ENCODE data around the gene RIPPLY1. TPM values are rescaled to one million over a fixed set of nuclear protein-coding genes. Genes with fewer than 3 reads are reported as not detected.

RIPPLY1 gene
- polyA plus RNA-seq, 1 of the 3 experiments (the other 2 are of a cell fraction), result 0.08 TPM

- POLR2A ChIA-PET, result no interaction called here
- WGBS (ENCODE audit: low lambda C conversion rate), result 41% methylated on average over 1 of the region's 1 CpG
- Histone ChIP-seq H3K4me3 (ENCODE audit: low read depth in 2 of 2, low read length in 1 of 2) (no peak overlapping the region), H3K9me3 (no peaks in the 10 kb centered on the region), H3K4me2 (no peak overlapping the region), H2AFZ (ENCODE audit: low read depth) (no peak overlapping the region), H3K79me2 (ENCODE audit: insufficient read depth) (no peaks in the 10 kb centered on the region), H3K36me3 (replicated peaks in 1 of 2; ENCODE audit: control insufficient read depth in 1 of 2, insufficient read depth in 2 of 2, low read length in 1 of 2) (no peaks in the 10 kb centered on the region), H3K27ac (ENCODE audit: low read depth in 2 of 2, low read length in 1 of 2) (no peak overlapping the region), H3F3A (replicated peaks; ENCODE audit: insufficient read depth) (no peaks in the 10 kb centered on the region), H4K20me1 (ENCODE audit: insufficient read depth) (no peaks in the 10 kb centered on the region), H3K4me1 (ENCODE audit: control insufficient read depth in 1 of 2, insufficient read depth in 2 of 2, low read depth in 1 of 2, low read length in 1 of 2) (no peaks in the 10 kb centered on the region), H3K9me2 (no peaks in the 10 kb centered on the region), H3K9ac (no peak overlapping the region), H3K27me3 (ENCODE audit: insufficient read depth) (peaks cover 3% of the 10 kb centered on the region; the same call in 1 of the 2 replicates)
- TF ChIP-seq RCOR1 (IDR thresholded peaks at IDR 0.05; ENCODE audit: low read length), result no peak
- no peak for TF ChIP-seq SIN3A (IDR thresholded peaks at IDR 0.05; ENCODE audit: borderline replicate concordance, low read depth, low read length)
- no peak for TF ChIP-seq CTCF (IDR thresholded peaks at IDR 0.05)
- no peak for TF ChIP-seq FOXM1 (IDR thresholded peaks at IDR 0.05; ENCODE audit: low read depth)
- TF ChIP-seq, protein P1, sequence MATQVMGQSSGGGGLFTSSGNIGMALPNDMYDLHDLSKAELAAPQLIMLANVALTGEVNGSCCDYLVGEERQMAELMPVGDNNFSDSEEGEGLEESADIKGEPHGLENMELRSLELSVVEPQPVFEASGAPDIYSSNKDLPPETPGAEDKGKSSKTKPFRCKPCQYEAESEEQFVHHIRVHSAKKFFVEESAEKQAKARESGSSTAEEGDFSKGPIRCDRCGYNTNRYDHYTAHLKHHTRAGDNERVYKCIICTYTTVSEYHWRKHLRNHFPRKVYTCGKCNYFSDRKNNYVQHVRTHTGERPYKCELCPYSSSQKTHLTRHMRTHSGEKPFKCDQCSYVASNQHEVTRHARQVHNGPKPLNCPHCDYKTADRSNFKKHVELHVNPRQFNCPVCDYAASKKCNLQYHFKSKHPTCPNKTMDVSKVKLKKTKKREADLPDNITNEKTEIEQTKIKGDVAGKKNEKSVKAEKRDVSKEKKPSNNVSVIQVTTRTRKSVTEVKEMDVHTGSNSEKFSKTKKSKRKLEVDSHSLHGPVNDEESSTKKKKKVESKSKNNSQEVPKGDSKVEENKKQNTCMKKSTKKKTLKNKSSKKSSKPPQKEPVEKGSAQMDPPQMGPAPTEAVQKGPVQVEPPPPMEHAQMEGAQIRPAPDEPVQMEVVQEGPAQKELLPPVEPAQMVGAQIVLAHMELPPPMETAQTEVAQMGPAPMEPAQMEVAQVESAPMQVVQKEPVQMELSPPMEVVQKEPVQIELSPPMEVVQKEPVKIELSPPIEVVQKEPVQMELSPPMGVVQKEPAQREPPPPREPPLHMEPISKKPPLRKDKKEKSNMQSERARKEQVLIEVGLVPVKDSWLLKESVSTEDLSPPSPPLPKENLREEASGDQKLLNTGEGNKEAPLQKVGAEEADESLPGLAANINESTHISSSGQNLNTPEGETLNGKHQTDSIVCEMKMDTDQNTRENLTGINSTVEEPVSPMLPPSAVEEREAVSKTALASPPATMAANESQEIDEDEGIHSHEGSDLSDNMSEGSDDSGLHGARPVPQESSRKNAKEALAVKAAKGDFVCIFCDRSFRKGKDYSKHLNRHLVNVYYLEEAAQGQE (IDR thresholded peaks at IDR 0.05; ENCODE audit: low read depth, low read length), result no peak
- no peak for TF ChIP-seq RFX5 (IDR thresholded peaks at IDR 0.05; ENCODE audit: low read length)
- no peak for TF ChIP-seq YY1 (IDR thresholded peaks at IDR 0.05; ENCODE audit: low read depth)
- TF ChIP-seq FOXJ3 (CRISPR knock-in tag; IDR thresholded peaks at IDR 0.05), result no peak
- TF ChIP-seq EZH2phosphoT487 (IDR thresholded peaks at IDR 0.05; ENCODE audit: borderline replicate concordance, low read depth), result no peak
- no peak for TF ChIP-seq FOSL2 (IDR thresholded peaks at IDR 0.05; ENCODE audit: borderline replicate concordance, low read depth)
- TF ChIP-seq ELF1 (IDR thresholded peaks at IDR 0.05), result no peak
- TF ChIP-seq EP300 (IDR thresholded peaks at IDR 0.05; ENCODE audit: borderline replicate concordance in 1 of 2, low read depth in 1 of 2, low read length in 1 of 2), result no peak
- TF ChIP-seq RAD21 (IDR thresholded peaks at IDR 0.05; ENCODE audit: low read length), result no peak
- TF ChIP-seq, protein P2, sequence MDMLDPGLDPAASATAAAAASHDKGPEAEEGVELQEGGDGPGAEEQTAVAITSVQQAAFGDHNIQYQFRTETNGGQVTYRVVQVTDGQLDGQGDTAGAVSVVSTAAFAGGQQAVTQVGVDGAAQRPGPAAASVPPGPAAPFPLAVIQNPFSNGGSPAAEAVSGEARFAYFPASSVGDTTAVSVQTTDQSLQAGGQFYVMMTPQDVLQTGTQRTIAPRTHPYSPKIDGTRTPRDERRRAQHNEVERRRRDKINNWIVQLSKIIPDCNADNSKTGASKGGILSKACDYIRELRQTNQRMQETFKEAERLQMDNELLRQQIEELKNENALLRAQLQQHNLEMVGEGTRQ (IDR thresholded peaks at IDR 0.05; ENCODE audit: borderline replicate concordance, low read depth, low read length), result no peak
- TF ChIP-seq, protein P3, sequence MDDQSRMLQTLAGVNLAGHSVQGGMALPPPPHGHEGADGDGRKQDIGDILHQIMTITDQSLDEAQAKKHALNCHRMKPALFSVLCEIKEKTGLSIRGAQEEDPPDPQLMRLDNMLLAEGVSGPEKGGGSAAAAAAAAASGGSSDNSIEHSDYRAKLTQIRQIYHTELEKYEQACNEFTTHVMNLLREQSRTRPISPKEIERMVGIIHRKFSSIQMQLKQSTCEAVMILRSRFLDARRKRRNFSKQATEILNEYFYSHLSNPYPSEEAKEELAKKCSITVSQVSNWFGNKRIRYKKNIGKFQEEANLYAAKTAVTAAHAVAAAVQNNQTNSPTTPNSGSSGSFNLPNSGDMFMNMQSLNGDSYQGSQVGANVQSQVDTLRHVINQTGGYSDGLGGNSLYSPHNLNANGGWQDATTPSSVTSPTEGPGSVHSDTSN (IDR thresholded peaks at IDR 0.05), result no peak
- TF ChIP-seq, protein P4, sequence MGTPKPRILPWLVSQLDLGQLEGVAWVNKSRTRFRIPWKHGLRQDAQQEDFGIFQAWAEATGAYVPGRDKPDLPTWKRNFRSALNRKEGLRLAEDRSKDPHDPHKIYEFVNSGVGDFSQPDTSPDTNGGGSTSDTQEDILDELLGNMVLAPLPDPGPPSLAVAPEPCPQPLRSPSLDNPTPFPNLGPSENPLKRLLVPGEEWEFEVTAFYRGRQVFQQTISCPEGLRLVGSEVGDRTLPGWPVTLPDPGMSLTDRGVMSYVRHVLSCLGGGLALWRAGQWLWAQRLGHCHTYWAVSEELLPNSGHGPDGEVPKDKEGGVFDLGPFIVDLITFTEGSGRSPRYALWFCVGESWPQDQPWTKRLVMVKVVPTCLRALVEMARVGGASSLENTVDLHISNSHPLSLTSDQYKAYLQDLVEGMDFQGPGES (IDR thresholded peaks at IDR 0.05; ENCODE audit: low read depth, low read length), result no peak
- no peak for TF ChIP-seq NRF1 (IDR thresholded peaks at IDR 0.05; ENCODE audit: low read depth, low read length)
- TF ChIP-seq, protein P5, sequence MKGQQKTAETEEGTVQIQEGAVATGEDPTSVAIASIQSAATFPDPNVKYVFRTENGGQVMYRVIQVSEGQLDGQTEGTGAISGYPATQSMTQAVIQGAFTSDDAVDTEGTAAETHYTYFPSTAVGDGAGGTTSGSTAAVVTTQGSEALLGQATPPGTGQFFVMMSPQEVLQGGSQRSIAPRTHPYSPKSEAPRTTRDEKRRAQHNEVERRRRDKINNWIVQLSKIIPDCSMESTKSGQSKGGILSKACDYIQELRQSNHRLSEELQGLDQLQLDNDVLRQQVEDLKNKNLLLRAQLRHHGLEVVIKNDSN (IDR thresholded peaks at IDR 0.05; ENCODE audit: borderline replicate concordance, low read depth), result no peak
- DNase-seq, result no peak
- CTCF ChIA-PET, result interaction anchor here (1.2 kb wide), 1 partner anchor 55 kb away, joined by 4 read pairs; no protein-coding TSS in a partner anchor
Measured at GRCh38 chrX:106949366-106949765, 46.2 kb upstream of the RIPPLY1 start.

All from SK-N-SH (cell line).